HG03457 (cell line): ENCODE data around the gene ETV6.

ENCODE experiments used
- ATAC-seq: cut with Tn5 transposase; IDR thresholded peaks from one replicate; pipeline ENCODE4 v1.9.1; 2021; ENCODE audit warnings: moderate number of reproducible peaks; ENCODE audit not compliant: unreplicated experiment

The ETV6 gene

DNA sequence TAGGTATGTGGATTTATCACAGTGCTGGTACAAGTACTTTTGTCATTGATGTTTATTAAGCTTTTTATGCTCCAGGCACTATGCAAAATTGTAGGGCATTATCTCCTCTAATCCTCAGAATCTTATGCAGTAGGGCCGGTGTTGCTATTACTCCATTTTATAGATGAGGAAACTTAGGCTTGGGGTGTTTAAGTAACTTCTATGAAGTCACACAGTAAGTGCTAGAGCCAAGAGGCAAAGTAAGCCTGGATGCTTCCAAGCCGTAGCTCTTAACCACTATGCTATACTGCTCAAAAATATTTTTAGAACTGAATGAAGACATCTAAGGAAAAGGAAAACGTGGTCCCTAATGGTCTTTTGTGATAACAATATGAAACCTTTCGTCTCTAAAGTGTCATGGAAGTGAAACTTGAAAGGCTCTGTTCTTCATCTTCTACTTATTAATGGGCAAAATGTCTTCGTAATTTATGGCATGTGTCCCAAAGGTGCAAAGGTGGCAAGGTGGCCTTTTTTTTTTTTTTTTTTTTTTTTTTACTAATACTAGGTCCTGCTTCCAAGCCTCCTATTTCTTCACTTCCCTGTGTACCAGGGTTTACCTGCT, 85.2 kb downstream of the ETV6 start:
- ATAC-seq = no peak

DNA sequence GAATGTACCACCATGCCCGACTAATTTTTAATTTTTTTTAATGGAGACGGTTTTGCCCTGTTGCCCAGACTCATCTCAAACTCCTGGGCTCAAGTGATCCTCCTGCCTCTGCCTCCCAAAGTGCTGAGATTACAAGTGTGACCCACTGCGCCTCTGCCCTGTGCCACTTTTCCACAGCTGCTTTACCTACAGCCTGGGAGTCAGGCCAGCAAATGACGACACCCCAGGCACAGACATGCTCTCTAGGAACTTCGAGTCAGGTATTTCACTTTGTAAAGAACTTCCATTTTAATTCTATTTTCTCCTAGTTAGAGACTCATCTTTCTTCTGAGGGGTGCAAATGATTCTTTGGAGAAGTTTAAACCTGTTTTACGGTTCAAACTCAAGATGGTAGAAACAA, 89.0 kb downstream of the ETV6 start:
- ATAC-seq = no peak

DNA sequence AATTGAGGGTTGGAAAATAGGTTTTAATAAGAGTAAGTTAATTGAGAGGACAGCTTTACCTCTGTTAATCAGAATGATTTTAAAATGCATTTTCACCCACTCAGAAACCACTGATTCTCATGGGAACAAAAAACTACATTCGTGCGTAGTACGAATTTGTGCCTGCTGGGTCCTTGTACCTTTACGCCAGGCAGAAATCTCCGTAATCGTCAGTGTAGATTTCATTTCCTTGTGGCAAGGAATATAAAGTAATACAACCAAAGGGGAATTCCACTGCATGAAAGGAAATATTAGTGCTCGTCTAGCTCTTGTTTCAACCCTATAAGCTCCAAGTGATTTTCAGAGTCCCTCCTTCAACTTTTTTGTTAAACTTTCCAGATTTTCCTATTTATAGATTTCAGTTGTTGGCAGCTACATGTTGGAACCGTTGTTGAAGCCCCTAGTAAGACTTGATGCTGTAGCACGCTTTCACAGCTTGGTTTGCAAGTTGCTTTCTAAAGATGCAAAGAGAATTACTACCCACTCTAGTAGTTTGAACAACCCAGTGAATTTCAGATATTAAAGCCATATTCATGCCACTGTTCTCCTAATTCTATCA, 90.6 kb downstream of the ETV6 start:
- no peak for ATAC-seq

DNA sequence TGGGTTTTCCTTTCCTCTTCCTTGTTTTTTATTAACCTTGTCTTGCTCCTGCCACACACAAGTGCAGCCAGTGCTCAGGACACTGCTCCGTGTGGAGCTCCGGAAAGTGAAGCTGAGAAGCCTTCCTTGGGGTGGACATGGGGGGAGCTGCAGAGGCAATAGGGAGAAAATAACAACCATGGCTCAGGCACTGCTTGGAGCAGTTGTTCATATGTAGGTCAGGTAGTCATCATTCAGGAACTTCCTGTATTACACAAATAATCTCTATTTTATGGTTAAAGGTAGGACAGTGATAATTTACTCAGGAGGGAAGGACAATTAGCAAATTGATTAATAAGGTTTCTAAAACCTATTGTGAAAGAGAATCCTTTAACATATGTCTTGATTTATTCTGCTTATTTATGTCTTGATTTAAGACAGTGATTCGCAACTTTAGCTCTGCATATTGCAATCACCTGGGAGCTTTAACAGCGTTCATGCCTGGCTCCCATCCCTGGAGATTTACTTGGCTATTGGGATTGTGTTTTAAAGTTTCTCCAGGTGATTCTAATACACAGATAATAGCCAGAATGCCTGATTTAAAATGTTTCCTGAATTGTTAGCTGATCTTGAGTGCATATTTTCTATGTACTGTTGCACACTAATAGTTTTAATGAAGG, 92.1 kb downstream of the ETV6 start:
- ATAC-seq = no peak

DNA sequence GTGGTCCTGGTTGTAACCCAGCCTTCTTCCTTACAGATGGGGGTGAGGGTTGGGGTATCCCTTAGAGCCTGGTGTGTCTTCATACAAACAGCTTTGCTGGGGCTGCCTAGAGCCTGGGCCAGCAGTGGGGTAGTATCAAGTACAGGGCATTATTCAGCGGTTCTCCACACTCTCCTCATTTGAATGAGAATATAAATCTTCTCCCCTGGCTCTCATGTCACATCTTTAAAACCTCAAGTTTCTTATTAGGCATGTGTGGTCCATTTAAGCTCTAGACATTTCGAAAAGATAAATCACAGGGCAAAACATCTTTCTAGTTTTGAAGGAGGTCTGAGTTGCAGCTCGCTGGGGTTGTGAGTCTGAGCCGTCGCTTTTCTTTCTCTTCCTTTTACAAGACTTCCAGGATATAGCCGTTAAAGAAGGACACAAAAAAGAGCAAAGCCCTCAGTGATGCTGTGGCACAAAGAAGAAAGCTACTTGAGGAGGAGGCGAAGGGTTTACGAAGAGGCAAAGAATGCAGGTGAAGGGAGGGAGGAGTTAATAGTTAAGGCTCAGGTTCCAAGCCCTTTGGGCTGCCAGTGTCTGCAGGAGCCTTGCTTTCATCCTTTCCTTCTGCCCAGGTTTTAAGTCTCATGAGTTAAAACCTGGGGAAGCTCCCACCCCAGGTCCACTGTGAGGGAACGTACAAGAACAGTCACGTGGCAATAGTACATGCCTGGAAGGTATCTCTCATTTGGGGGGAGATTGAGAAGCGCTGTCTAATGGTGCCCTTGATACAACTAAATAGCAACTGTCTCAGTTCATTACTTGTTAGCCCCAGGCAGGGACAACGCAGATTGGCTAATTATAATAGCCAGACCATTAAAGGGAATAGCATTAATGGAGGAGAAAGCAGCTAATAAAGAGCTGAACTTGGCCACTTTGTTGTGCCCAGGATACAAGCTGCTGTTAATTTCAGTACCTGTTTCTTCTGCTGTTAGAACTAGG, 94.2 kb downstream of the ETV6 start:
- no peak for ATAC-seq

DNA sequence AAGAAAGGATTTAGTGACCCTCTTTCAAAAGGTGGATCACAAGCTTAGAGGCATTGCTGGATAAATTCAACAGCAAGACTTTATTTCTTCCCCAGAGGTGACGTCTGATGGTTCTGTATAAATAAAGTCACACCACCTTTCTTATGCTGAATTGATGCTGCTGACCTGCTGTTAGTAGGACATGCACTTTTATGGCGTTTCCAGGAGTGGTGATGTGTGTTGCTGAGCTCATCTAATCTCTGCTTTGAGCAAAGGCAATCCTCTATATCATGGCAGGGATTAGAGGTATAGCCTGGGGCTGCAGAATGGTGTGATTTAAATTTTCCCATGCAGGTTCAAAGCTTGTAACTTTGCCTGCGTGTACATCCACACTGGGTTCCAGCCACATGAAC, 94.9 kb downstream of the ETV6 start:
- ATAC-seq = no peak

DNA sequence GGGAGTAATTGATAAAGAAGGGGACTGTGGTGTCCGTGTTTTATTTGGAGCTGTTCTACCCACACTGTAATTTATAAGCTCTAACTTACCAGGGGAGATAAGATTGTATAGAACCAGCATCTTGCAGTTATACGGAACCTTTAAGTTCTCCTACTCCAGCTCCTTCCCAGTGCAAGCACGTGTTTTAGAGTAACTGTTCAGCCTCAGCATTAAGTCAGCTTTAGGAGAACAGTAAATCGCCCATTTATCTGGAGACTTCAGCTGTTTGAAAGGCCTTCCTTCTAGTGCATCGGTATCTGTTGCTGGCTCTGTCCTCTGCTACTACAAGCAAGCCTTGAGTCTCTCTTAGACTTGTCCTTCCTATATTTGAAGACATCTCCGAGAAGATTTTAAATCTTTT, 95.6 kb downstream of the ETV6 start:
- ATAC-seq = no peak

DNA sequence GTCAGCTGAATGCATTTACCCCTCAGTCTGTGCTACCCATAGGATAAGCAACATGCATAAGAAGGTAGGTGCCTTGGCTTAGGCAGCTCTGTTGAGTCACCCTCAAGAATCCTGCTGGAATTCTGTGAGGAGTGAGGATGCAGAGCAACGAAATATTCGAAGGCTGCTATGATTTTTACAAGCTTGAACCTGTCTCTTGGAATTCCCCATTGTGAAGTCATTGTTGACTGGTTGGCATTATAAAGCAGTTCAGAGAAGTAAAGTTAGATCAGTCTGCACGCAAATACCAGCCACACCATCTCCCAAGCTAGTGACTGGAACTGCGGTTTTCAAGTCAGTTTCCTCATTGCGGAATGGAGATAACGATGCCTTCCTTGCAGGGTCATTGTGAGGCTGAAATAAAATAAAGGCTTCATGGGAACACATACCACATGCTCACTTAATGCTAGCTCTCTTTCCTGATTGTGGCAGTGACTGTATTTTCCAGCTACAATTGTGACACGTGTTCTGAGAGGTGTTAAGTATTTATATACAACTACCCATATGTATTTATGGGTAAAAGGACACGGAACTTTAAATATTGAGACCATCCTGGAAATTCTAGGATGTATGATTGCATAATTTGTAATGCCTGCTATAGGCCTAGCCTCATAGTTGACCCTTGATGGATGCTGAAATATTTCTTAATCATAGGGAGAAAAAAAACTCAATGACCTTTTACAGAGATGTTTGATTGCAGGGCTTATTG, 96.7 kb downstream of the ETV6 start:
- peak; percentile 38 for ATAC-seq

DNA sequence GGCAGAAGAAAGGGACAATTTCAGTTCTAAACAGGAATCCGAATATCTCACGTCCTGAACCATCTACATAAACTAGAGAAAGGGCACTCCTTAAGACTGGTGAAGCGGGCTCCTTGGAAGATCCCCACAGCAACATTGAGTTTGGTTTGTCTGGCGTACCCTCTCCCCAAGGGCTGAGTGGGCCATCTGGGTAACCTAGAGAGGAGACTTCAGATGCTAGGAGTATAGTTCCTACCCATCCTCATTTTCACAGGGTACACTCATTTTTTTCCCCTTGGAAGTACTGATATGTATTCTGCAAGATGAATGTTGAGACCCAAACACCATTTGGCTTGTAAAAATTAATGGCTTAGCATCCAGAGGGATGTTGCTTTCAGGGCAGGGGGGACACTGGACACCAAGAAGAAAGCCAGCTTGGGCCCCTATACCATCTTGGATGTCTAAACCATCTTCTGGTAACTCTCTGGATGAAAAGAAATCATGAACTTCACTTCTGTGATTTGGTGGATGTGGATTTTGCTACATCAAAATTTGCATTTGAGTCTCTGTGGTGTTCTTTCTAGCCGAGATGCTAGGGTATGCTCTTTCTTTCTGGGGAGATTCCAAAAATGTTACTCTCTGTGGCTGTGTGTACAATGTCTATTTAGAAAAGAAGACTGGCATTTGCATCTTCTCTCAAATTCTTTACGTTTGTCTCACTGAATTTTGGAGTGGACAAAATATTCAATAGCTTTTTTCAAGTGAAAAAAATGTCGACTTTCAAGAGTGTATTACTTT, 97.7 kb downstream of the ETV6 start:
- ATAC-seq = no peak

DNA sequence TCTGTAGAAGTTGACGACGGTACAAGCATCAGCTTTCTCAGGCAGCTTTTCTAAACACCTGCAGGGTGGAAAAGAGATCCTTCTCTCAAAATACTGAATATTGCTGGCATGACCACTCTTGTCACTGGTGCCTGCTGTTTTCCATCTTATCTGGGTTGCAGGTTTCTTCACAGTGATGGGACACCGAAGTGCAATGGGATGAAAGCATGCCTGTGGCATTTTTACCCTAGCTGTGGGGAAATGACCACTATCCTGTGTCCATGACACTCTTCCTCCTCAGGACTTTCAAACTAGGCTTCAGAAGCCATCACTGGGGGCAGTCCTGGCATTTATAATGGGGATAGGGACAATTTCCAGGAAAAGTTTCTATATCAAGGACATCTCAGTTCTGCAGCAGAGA, 98.5 kb downstream of the ETV6 start:
- ATAC-seq = no peak

DNA sequence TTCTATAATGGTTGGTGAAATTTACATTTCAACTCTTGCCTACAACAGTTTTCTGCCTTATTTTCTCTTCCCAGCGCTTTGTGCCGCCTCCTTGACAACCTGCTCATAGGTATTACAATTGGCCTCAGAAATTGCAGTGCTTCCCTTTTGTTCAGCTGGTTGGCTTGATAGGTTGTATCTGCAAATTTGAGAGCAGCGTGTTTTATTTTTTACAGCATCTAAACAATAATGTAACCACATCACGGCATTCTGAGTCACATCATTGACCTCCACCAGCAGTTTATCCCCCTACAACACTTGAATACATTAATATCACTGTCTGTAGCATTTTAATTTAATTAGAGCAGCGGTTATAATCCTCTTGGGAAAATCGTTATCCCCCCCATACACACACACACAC, 99.4 kb downstream of the ETV6 start:
- ATAC-seq = no peak

DNA sequence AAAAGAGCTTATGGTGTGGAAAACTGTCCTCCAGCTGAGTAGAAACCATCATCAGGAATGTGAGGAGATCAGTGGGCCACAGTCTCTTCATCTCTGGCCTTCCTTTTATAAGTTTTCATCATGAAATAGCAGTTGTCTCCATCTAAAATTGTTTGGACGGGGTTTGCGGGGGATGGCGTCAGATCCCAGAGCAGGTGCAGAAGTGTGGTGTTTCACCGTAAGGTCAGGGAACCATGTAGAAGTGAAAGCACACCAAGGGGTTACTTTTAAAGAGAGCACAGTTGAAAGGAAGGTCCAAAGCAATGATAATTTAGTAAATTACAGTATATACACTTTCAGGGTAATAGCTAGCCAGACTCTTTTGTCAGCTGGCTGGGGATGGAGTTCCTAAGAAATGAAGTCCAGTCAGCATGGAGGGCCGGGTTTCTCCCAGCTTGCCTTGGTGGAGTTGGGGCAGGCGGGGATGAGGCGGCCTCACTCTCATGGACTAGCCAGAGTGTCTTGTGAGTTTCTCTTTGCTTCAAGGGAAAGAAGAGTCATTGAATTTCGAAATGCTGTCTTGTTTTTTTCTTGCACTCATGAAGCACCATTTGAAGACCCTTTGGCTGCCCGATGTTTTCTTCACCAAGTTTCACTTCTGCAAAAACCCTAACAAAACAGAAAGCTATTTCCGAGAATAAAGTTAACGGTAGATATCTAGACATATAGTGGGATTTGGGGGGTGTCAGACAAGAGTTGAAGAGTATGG, 100.6 kb downstream of the ETV6 start:
- peak; percentile 28 for ATAC-seq

DNA sequence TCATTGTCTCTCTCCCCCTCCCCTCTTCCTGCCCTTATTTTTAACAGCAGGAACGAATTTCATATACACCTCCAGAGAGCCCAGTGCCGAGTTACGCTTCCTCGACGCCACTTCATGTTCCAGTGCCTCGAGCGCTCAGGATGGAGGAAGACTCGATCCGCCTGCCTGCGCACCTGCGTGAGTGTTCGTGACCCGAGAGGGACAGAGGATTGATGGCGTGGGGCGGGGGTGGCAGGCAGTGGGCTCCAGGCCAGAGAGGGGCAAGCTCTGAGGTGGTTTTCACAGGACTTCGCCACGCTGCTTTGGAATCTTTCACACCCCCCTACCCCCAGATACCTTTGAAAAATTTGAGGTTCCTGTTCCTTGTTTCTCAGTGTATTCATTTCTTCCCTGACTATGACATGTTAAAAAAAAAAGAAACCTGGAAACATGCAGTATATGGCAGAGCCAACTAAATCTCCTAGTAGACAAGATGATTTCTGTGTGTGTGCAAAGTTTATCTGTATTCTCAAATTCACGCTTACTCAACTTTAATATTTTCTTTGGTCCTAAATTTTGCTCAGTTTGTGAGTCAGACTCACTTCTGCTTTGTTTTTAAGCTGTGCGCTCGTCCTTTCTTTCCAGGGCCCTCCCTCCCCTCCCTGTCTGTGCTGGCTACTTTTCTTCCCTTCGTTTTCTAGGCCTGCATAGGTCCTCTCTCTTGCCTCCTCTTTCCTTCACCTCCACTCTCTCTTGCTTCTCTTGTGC, 103.1 kb downstream of the ETV6 start:
- ATAC-seq = no peak

DNA sequence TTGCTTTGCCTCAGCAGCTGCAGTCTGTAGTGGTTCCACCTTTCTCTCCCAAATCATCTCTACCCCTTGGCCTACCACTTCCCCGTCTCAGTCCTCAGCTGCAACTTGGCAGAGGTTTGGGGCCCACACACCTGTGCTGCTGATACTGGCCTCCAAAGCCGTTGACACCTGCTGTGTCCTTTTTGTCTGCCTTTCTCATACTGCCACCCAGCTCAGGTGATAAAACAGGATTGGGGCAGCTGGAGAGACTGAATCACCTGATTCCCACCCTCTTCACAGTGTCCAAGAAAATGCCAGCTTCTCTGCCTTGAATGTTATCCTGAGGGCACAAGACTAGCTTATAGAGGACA, 103.7 kb downstream of the ETV6 start:
- ATAC-seq = no peak

DNA sequence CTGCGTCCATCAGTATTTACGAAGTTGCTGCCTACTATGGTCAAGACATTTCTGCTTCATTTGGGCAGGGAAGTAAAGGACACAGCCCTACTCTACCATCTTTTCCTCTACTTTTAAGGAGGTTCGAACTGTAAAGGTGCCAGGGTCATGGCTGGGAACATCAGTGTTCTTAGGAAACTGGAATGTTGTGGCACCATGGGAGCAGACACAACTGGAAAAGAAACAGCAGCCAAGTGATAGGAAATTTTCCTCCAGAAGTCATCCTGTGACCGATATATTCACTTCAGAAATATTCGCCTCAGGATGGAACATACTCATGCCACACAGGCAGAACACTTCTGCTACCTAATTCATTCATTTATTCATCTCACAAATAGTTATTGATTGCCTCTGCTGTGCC, 104.4 kb downstream of the ETV6 start:
- ATAC-seq = no peak

DNA sequence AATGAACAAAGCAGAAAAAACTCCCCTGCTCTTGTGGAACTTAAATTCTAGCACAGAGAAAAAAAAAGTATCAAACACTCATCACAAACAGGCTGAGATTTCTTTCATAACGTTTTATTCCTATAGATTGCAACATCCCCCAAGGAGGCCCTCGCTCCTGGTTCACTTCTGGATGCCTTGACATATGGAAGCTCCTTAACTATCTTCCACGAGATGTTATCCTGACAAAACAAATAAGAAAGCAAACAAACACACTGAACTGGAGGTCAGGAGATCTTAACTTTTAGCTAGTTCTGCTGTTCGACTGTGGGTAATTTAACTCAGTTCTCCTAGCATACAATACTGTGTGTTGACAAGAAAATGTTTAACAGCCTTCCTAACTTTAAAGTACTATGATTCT, 104.8 kb downstream of the ETV6 start:
- no peak for ATAC-seq

DNA sequence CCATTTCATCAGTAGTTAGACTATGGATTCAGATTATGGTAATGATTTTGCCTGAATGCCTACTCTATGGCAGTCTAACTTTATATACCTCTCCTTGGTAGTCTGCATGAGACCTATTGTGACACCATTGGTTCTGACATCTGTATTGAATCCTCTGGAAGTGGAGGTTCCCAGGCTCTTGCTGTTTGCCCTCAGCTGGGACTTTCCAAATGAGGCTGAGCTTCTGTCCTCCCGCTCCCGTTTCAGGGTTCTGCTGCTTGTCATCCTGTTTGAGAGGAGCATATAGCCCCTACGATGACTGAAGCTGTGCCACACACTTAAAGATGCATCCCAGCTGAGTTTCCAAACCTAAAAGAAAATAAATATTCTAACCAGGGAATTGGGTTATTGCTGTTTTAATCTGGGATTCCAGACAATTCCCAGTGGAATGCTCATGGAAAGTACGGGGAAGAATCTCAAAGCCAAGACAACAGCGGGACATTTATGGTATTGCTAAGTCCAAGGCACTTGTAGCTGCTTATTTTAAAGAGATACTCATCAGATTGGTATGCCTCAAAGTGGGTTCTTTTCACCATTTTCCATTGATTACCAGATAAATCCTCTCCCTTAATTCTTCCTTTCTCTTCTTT, 105.9 kb downstream of the ETV6 start:
- no peak for ATAC-seq

DNA sequence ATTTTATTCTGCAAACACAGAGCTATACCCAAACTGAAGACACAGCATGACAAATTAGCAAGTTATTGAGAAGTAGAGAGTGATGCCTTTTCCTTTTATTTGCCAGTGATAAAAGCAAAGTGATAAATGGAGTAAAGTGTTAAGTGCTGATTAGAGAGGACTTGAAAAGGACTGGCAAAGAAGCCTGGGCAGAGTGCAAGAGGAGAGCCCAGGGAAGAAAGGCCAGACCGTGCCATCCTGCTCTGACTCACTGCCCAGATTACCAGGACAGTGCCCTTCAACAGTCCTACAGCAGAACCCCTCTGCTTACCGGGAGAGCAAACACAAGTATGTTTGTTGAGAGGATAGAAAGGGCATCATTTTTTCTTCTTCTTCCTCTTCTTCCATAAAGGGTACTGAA, 106.5 kb downstream of the ETV6 start:
- no peak for ATAC-seq
